Panc1 (cell line): ENCODE results near the gene VWDE. TPM values are rescaled to one million over a fixed set of nuclear protein-coding genes. Genes with fewer than 3 reads are reported as not detected.

Experiments used
- ATAC-seq: fragments of 200-7000 bp; cut with Tn5 transposase; 2 replicates; pipeline ENCODE4 v1.9.1; 2020; ENCODE audit warnings: mild to moderate bottlenecking, moderate library complexity
- BruUV-seq: library from RNA; stranded (reverse); fragments of 400-500 nt; replicated peaks from 2 replicates; lab custom pipeline; 2021; lab: Mats Ljungman, UMichigan
- CTCF ChIA-PET: fragments of 300-600 bp; sonication (Branson Sonifier 250); formaldehyde crosslinking; loops from one replicate; lab custom pipeline; 2022; ENCODE audit warnings: antibody characterized with exemption; lab: Charles Lee
- POLR2A ChIA-PET: fragments of 300-600 bp; sonication (Branson Sonifier 250); formaldehyde crosslinking; loops from one replicate; lab custom pipeline; 2022; ENCODE audit warnings: antibody characterized with exemption; lab: Charles Lee
- DNase-seq: peaks from one replicate; pipeline ENCODE4 v3.0.0-alpha.2; 2010; ENCODE audit warnings: low read depth, low spot score
- H3K27ac ChIP-seq: 2 replicates; pipeline ENCODE4 v1.5.1; 2011; ENCODE audit warnings: mild to moderate bottlenecking, low read length, inconsistent platforms
- H3K27me3 ChIP-seq: fragments of 200-500 bp; sonication (Bioruptor generic); 2 replicates; pipeline ENCODE4 v1.6.0; 2014; ENCODE audit warnings: low read length, inconsistent platforms; ENCODE audit not compliant: control insufficient read depth, insufficient read depth
- H3K36me3 ChIP-seq: fragments of 200-500 bp; sonication (Bioruptor generic); 2 replicates; pipeline ENCODE4 v1.5.1; 2014; ENCODE audit warnings: inconsistent platforms, mild to moderate bottlenecking, low read length, moderate library complexity; ENCODE audit not compliant: control insufficient read depth, insufficient read depth
- H3K4me1 ChIP-seq: 2 replicates; pipeline ENCODE4 v1.5.1; 2011; ENCODE audit warnings: inconsistent platforms, mild to moderate bottlenecking, low read length, moderate library complexity; ENCODE audit not compliant: control insufficient read depth, insufficient read depth
- H3K4me3 ChIP-seq, 2 experiments: 2 replicates each; pipeline ENCODE4 v1.5.1; 2011 to 2012; ENCODE audit warnings: low read depth in 2 of 2, low read length in 2 of 2, mild to moderate bottlenecking in 2 of 2, inconsistent platforms in 1 of 2, moderate library complexity in 1 of 2
- H3K9me3 ChIP-seq: fragments of 200-500 bp; sonication (Bioruptor generic); 2 replicates; pipeline ENCODE4 v1.5.1; 2014; ENCODE audit warnings: low read depth, mild to moderate bottlenecking, inconsistent platforms, low read length, moderate library complexity; ENCODE audit not compliant: control insufficient read depth, insufficient read depth
- POLR2AphosphoS5 ChIP-seq: IDR thresholded peaks from 2 replicates; pipeline ENCODE4 v1.6.1; 2012; ENCODE audit warnings: mild to moderate bottlenecking, low read depth, low read length, moderate library complexity
- SIN3A ChIP-seq: IDR thresholded peaks from 2 replicates; pipeline ENCODE4 v1.6.1; 2012; ENCODE audit warnings: low read depth, mild to moderate bottlenecking, low read length, moderate library complexity, borderline replicate concordance; ENCODE audit not compliant: insufficient read depth
- TCF7L2 ChIP-seq: IDR thresholded peaks from 2 replicates; pipeline ENCODE4 v1.6.1; 2011; ENCODE audit warnings: mild to moderate bottlenecking, low read depth, low read length, inconsistent platforms
- in situ Hi-C: cut with HindIII; loops from 2 replicates; pipeline ENCODE4 v1.10.0; 2016; ENCODE audit warnings: low sequenced_read_pairs, low pct_unique_long_range_greater_than_20kb
- intact Hi-C: fragments of 100-400 bp; cut with micrococcal nuclease; formaldehyde crosslinking; loops from one replicate; pipeline ENCODE4 v1.10.0; 2022; ENCODE audit not compliant: unreplicated experiment
- total RNA-seq: library from RNA; stranded (reverse); gene quantifications from one replicate; pipeline ENCODE4 v1.2.1, GENCODE V29; 2021; ENCODE audit not compliant: unreplicated experiment
- TF ChIP-seq, protein P1 (sequence below), 2 experiments: IDR thresholded peaks; 2 replicates each; pipeline ENCODE4 v1.6.1; 2011 to 2012; ENCODE audit warnings: low read depth in 2 of 2, control low read depth in 1 of 2, low read length in 1 of 2, mild to moderate bottlenecking in 1 of 2, moderate library complexity in 1 of 2; ENCODE audit not compliant: insufficient read depth in 1 of 2
- TF ChIP-seq, protein P2 (sequence below): fragments of 450-650 bp; IDR thresholded peaks from 2 replicates; pipeline ENCODE4 v1.5.1; 2017; ENCODE audit warnings: mild to moderate bottlenecking

Gene VWDE
- total RNA-seq, 1 experiment from 2014 or later, result 8.5 TPM

DNA sequence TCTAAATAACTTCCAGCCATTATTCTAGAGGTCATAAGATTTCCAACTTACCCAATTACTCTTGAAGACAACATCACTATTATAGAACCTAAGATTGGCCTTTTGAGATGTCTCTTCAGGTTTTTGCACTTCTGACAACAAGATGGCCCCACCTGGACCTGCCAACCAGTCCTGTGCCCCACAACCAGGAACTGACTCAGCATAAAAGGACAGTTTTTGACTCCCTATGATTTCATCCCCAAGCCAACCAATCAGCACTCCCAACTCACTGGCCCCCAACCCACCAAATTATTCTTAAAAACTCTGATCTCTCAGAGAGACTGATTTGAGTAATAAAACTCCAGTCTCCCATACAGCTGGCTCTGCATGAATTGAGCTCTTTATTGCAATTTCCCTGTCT, 98.2 kb downstream of the VWDE start:
- H3K4me3 ChIP-seq, result no peak overlapping the region
- no peak overlapping the region for H3K27ac ChIP-seq
- no peak for DNase-seq
- in situ Hi-C loops, result no loop called here
- ATAC-seq, result no peak
- no peak for TF ChIP-seq POLR2AphosphoS5
- no peak for TF ChIP-seq SIN3A
- no peaks in the 10 kb centered on the region for H3K27me3 ChIP-seq
- H3K9me3 ChIP-seq, result no peaks in the 10 kb centered on the region; the same call in 1 of the 2 replicates
- ChIA-PET POLR2A (no interaction called here), CTCF (interaction anchor here (0.6 kb wide), 1 partner anchor 14 kb away, joined by 4 read pairs; no protein-coding TSS in a partner anchor)
- H3K4me1 ChIP-seq, result no peaks in the 10 kb centered on the region
- intact Hi-C loops, result no loop called here
- H3K36me3 ChIP-seq, result no peaks in the 10 kb centered on the region
- no TSS peak for BruUV-seq

DNA sequence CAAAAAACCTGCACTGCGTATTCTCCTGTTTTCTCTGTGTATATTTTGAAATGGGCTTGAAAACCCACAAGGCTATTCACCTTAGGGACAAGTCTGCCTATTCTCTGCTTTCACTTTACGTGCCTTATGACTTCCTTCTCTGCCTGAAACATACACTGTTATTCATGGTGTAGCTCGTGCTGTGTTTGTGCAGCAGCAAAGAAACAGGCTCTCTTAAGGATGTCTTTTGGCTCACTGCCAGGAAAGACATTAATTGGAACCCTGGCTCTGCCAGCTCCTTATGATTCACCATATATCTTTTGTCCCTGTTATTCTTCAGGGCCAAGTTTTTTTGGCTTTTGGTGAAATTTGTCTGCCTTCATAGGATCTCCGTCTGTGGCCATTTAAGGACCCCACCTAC, 100.2 kb downstream of the VWDE start:
- no peak; the same call in 1 of the 2 replicates for ATAC-seq
- Histone ChIP-seq H3K4me1 (no peaks in the 10 kb centered on the region), H3K9me3 (no peaks in the 10 kb centered on the region; the same call in 1 of the 2 replicates), H3K27me3 (no peaks in the 10 kb centered on the region), H3K4me3 (no peak overlapping the region), H3K36me3 (no peaks in the 10 kb centered on the region), H3K27ac (no peak overlapping the region)
- TF ChIP-seq SIN3A (no peak), TCF7L2 (no peak), POLR2AphosphoS5 (no peak)
- TF ChIP-seq, protein P1, sequence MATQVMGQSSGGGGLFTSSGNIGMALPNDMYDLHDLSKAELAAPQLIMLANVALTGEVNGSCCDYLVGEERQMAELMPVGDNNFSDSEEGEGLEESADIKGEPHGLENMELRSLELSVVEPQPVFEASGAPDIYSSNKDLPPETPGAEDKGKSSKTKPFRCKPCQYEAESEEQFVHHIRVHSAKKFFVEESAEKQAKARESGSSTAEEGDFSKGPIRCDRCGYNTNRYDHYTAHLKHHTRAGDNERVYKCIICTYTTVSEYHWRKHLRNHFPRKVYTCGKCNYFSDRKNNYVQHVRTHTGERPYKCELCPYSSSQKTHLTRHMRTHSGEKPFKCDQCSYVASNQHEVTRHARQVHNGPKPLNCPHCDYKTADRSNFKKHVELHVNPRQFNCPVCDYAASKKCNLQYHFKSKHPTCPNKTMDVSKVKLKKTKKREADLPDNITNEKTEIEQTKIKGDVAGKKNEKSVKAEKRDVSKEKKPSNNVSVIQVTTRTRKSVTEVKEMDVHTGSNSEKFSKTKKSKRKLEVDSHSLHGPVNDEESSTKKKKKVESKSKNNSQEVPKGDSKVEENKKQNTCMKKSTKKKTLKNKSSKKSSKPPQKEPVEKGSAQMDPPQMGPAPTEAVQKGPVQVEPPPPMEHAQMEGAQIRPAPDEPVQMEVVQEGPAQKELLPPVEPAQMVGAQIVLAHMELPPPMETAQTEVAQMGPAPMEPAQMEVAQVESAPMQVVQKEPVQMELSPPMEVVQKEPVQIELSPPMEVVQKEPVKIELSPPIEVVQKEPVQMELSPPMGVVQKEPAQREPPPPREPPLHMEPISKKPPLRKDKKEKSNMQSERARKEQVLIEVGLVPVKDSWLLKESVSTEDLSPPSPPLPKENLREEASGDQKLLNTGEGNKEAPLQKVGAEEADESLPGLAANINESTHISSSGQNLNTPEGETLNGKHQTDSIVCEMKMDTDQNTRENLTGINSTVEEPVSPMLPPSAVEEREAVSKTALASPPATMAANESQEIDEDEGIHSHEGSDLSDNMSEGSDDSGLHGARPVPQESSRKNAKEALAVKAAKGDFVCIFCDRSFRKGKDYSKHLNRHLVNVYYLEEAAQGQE (IDR thresholded peaks at IDR 0.05; ENCODE audit: insufficient read depth in 1 of 2, low read depth in 2 of 2, low read length in 1 of 2), result no peak
- TF ChIP-seq, protein P2, sequence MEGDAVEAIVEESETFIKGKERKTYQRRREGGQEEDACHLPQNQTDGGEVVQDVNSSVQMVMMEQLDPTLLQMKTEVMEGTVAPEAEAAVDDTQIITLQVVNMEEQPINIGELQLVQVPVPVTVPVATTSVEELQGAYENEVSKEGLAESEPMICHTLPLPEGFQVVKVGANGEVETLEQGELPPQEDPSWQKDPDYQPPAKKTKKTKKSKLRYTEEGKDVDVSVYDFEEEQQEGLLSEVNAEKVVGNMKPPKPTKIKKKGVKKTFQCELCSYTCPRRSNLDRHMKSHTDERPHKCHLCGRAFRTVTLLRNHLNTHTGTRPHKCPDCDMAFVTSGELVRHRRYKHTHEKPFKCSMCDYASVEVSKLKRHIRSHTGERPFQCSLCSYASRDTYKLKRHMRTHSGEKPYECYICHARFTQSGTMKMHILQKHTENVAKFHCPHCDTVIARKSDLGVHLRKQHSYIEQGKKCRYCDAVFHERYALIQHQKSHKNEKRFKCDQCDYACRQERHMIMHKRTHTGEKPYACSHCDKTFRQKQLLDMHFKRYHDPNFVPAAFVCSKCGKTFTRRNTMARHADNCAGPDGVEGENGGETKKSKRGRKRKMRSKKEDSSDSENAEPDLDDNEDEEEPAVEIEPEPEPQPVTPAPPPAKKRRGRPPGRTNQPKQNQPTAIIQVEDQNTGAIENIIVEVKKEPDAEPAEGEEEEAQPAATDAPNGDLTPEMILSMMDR, result no peak
- intact Hi-C loops, result no loop called here
- ChIA-PET CTCF (no interaction called here), POLR2A (no interaction called here)
- BruUV-seq, result no TSS peak
- no peak for DNase-seq
- in situ Hi-C loops, result no loop called here

DNA sequence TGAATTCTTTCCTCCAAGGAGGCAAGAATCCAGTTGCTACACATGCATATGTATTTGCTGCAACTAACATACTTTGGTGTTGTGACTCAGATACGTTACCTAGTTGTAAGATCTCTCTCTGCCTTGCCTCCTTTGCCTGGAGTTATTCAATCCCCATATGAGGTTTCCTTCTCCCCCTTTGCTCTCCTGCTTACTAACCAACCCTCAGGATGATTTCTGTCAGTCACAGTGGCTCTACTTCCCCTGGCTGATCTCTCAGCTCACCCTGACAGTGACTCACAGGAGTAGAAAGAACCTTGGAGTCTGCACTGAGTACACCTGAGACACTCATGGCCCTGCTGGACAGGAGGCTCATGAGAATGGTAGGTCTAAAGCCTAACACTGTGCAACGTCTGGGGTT, 100.6 kb downstream of the VWDE start:
- H3K4me3 ChIP-seq, result no peak overlapping the region
- no peaks in the 10 kb centered on the region for H3K27me3 ChIP-seq
- TF ChIP-seq POLR2AphosphoS5, result no peak
- no peak for TF ChIP-seq SIN3A
- TF ChIP-seq, protein P1 (IDR thresholded peaks at IDR 0.05; ENCODE audit: insufficient read depth in 1 of 2, low read depth in 2 of 2, low read length in 1 of 2), result no peak
- TF ChIP-seq, protein P2, result no peak
- no peak for TF ChIP-seq TCF7L2
- no peaks in the 10 kb centered on the region; the same call in 1 of the 2 replicates for H3K9me3 ChIP-seq
- no TSS peak for BruUV-seq
- in situ Hi-C loops (no loop called here), intact Hi-C loops (no loop called here)
- DNase-seq (no peak), ATAC-seq (peak; percentile 58; the same call in 1 of the 2 replicates)
- CTCF ChIA-PET, result no interaction called here
- no peaks in the 10 kb centered on the region for H3K4me1 ChIP-seq
- H3K36me3 ChIP-seq, result no peaks in the 10 kb centered on the region
- POLR2A ChIA-PET, result no interaction called here
- H3K27ac ChIP-seq, result no peak overlapping the region
